ENCODE measurements around the gene CFAP157. TPM values are rescaled to one million over a fixed set of nuclear protein-coding genes. Genes with fewer than 3 reads are reported as not detected.
"Not testable (repeated sequence)": the region's sequence is repeated elsewhere in the genome, so short reads cannot be mapped to it uniquely, and the experiment has no call there.

CFAP157 gene
- total RNA-seq, 1 donor from 2014 or later, result 0.19 TPM

DNA sequence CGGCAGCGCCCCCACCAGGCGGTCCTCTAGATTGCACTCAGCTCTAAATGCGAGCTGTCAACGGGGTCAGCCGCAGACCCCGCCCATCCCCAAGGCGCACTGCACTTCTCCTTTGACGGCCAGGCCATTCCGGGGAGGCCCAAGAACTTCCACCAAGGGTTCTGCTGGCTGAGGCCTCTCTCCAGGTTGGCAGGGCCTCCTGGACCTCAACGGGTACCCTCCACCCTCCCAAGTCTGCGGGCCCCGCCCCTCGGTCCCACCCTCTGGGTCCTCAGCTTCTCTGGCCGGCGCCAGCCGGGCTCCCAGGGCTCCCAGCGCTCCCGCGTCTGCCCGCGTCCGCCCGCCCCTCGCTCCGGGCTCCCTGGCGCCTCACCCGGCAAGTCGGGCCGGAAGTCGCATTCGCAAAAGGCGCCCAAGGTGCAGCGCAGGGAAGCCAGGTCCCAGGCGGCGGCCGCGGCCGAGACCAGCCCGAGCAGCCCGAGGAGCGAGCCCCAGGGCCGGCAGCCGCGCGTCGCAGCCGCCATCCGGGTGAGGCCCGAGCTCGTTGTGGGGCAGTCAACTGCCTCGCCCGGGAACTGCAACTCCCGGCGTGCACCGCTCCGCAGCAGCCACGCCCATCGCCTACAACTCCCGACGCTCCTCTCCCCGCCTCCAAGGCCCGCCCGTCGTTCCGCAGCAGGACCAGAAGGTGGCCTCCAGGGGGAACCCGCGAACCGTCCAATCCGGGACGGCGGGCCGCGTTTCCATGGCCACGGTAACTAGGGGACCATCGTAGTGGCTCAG, 28.1 kb downstream of the CFAP157 start, which contains the start of gene TOR2A:
TSS of gene TOR2A (minus strand) at position 548 of the 783 bp plus-strand sequence. CDS start at position 524, 24 bp downstream.
- peak; percentile 99 for DNase-seq (ENCODE audit: low spot score)

- no peak for DNase-seq (ENCODE audit: low spot score)
Observed at GRCh38 chr9:127735530-127736185, 28.9 kb downstream of the CFAP157 start.

DNA sequence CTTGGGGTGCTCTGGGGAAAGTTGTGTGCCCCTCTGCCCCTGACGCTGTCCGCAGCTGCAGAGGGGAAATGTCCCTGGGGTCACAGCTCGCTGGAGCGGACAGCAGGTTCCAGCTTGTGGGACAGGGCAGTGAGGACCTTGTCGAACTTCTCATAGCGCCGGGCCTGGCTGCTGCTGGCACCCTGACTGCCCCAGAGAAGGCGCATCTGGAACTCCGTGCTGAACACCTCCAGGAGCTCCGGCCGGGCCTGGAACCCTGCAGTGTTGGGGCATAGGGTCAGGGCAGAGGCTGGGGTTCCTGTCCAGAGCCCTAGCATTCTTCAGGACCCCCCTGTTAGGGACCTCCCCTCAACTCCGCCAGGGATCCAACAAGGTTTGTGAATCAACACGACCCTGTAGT, 31.9 kb downstream of the CFAP157 start:
- no peak for DNase-seq (ENCODE audit: low spot score)

DNA sequence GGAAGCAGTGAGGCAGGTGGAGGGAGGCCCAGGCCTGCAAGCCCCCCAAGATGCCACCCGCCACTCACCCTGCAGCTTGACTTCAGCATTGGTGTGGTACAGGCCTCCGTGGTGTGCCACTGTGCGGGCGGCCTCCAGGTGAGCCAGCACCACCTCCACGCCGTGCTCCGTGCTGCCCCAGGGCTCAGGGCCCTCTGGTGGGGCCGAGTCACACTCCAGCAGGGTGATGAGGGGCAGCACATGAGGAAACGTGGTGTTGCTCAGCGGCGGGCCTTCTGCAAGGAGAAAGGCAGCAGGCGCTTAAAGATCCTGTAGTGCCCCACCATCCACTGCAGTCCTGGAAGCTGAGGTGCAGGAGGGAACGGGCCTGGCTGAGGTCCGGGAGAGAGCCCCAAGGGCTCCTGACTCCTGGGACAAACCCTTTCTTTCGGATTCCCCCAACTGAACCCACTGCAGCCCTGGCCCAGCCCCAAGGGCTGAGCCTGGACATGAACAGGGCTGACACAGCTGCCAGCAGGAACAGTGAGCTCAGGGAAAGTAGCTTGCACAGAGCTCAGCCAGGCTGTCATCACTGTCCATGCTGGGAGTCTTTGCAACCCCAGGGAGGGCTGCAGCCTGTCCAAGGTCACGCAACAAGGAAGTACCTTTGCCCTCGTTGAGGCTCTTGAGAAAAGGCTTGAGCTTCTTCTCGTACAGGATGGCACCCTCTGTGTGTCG, 33.0 kb downstream of the CFAP157 start:
- DNase-seq (ENCODE audit: low spot score), result no peak

DNA sequence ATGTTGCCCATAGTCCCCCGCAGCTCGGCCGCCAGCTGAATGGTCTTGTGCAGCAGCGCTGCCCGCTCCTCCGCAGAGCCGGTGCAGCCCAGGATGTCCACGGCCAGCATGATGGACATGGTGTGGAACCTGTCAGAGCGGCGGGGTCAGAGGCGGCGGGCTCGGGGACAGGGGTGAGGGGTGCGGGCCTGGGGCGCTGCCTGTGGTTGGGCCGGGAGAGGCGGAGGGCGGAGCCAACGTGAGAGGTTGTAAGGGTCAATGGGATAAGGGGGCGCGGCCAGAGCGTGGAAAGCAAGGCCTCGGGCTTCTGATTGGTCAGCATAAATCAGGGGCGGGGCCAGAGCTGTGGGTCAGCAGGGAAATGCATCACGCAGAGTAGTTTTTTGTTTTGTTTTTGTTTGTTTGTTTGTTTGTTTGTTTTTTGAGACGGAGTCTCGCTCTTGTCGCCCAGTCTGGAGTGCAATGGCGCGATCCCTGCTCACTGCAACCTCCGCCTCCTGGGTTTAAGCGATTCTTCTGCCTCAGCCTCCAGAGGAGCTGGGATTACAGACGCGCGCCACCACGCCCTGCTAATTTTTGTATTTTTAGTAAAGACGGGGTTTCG, 35.1 kb downstream of the CFAP157 start:
- DNase-seq (ENCODE audit: low spot score), result no peak

DNA sequence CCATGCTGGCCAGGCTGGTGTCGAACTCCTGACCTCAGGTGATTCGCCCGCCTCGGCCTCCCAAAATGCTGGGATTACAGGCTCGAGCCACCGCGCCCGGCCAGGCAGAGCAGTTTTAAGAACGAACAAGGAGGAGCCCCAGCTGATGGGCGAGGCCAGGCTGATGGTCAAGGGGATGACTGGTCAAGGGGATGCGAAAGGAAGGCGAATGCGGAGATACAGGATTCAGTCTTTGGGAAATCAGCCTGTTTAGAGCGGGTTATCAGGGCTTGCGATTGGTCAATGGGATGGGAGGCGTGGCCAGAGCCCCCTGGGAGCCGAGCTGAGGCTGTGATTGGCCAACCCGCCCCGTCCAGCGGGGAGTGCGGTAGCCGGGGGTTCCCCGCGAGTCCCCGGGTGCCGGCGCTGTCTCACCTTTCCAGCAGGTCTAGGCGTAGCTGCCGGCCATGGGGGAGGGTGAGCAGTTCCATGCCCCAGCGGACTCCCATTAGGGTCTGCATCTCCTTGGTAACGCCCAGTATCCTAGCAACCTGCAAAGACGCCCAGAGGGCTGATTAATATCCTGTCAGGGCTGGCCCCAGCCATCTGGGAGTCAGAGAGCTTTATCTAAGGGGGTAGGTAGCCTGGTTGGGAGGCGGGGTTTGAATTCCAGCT, 35.8 kb downstream of the CFAP157 start:
- no peak for DNase-seq (ENCODE audit: low spot score)

DNA sequence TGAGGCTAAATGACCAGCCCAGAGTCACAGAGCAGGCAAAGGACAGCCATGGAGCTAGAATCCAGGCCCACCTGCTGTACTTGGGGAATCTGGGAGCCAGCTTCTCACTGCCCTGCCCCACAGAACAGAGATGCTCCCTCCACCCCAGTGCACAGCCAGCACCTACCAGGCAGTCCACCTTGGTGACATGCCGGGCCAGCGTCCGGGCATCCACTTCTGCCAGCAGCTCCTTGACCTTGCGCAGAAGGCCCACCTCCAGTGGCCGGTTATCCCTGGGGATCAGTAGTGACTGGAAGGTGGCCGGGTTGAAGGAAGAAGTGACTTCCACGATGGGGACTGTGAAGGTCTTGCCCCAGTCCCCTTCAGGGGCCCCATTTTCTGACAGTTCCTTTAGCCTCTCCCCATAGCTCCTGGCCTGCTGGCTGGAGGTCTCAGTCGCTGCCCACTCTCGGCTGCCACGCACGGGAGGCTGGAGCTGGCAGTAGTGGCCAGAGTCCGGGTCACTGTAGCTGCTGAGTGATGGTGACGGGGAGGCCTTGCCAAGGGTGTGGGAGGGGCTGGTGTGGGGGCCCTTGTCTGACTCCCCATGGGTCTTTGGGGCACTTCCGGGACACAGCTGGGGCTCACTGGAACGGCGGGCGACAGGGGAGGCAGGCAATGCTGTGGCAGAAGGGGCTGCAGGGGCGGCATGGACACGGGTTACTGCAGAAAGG, 37.8 kb downstream of the CFAP157 start:
- no peak for DNase-seq (ENCODE audit: low spot score)

DNA sequence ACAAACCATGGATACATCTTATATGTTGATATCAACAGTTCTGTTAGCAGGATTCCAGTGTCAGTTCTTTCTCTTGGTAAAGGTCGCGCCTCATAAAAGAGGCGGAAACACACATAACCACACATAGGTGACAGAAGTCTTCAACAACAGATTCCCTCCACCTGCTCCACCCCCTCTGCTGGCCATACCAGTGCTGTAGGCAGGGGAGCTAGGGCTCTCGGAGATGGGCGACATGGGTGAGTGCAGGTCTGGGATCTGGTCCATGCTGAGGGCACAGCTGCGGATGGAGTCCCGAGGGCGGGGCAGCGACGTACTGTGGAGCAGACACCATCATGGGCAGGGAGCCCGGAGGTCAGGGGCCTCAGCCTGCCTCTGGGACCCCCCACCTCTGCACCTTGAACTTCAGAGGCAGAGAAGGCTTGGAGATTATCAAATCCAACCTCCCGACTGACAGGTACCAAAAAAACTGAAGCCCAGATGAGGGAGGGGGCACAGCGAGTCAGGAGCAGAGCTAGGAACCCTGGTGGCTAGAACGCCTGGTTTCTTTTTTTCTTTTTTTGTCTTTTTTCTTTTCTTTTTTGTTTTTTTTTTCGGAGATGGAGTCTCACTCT, 40.3 kb downstream of the CFAP157 start:
- DNase-seq (ENCODE audit: low spot score), result no peak

DNA sequence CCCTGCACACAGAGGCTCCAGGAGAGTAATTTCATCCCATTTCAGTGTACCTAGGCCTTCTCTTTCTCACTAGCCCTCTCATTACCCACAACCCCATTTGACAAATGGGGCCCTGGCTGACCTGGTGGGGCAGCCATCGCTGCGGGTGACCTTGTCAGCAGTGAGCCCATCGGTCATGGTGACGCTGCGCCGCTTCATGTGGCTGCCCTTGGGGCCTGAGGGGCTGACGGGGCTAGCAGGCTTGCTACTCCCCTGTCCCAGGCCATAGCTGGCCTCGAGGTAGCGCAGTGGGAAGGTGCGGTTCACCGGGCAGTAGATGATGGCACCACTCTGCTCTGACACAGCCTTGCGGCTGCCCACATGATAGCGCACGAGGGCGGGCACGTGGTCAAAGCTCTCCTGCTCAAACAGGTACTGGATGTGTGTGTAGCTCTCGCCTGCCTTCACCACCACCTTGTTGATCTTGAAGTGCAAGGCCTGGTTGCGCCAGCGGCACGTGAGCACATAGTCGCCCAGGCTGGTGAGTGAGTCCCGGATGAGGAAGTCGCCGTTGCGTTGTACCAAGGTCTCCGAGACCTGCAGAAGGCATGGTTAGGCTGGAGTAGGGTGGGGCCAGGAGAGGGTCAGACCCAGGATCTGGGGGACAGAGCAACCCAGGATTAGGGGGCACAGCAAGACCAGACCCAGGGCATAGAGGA, 42.5 kb downstream of the CFAP157 start:
- DNase-seq (ENCODE audit: low spot score), result no peak

GRCh38 chr9:127751269-127752054, 44.7 kb downstream of the CFAP157 start:
- no peak for DNase-seq (ENCODE audit: low spot score)

DNA sequence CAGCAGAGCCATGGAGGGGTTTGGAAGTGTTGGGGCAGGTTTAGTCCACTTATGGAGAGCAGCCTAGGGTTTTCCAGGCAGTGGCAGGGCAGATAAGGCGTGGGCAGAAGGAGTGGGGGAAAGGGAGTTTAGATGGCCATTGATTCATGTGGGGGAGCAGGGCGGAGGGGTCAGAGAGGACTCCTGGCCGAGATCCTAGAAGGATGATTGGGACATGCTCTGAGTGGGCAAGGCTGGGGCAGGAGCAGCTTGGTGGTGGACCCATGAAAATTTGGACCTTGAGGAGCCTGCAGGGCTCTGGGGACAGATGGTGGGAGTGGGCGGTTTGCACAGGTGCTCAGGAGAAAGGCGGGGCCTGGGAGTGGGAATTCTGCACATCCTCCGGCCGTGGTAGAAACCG, 46.4 kb downstream of the CFAP157 start:
- no peak for DNase-seq (ENCODE audit: low spot score)

DNA sequence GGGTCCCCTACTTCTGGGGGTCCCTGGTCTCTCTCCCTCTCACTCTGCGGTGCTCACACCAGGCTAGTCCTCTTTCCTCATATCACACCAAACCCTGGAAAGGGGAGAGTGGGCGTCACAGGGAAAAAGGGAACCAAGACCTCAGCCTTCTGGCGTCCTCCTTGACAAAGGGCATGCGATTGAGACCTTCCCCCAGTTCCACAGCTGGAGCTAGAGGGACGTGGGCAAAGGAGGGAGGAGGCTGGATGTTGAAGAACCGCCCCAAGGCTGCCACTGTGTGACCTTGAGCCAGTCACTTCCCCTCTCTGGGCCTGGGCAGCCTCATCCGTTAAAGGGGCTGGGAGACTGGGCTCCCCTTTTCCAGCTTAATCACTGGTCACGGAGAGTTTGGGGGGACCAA, 46.8 kb downstream of the CFAP157 start:
- DNase-seq (ENCODE audit: low spot score), result no peak

DNA sequence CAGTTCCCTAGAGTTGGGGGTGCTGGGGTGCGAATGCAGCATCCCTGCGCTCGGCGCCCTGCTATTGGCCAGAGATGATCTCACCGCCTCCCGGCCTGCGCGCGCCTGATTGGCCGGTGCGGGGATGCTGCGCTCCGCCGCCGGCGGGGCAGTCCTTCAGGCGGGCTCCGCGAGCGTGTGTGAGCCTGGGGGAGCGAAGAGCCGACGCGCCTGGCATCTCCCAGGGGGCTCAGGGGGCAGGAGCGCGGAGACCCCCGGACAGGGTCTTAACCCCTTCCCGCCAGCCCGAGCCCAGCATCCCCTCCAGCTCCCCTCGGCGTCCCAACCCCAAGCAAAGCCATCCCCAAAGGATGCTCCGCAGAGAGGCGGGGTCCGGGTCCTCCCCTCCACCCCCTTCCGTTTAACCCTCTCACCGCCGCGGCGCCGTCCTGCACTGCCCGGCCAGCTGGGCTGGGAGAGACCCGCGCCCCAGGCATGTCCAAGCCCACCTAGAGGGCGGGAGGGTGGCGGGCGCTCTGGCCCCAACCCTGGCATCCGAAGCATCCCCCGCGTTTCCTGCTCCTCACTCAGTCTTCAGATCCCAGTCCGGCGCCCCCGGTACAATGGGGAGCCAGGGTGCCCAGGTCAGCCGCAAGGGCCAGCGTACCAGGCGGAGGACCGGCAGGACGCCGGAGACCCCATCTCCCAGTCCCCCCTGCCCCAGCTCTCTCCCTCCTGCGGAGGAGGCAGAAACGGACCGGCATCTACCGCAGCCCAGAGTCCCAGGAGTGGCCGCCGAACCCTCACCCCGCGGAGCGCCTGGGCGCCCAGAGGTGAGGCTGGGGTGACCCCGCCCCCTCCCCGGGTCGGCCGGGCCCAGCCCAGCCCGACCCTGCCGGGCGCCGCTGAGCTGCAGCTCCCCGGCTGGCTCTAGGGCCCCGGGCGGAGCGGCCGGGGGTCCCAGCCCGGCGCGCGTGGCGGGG, 47.6 kb downstream of the CFAP157 start:
- no peak for DNase-seq (ENCODE audit: low spot score)

GRCh38 chr9:127755061-127756060, 48.6 kb downstream of the CFAP157 start:
- no peak for DNase-seq (ENCODE audit: low spot score)

DNA sequence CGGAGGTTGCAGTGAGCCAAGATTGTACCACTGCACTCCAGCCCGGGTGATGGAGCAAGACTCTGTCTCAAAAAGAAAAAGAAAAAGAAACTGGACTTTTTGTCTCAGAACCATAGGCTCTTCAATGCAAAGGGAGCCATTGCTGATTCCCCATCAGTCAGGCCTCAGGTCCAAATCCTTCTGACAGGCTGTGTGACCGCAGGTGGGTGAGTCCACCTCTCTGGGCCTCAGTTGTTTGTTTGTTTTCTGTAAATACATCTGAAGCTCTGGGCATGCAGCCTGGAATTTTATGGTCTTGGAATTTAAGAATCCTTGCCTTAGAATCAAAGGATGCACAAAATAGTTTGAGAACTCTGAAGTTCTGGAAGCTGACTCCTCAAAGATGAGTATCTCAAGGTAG, 49.4 kb downstream of the CFAP157 start:
- DNase-seq (ENCODE audit: low spot score), result no peak

GRCh38 chr9:127756776-127757175, 50.0 kb downstream of the CFAP157 start:
- not testable (repeated sequence) for DNase-seq (ENCODE audit: low spot score)

Data from mesenteric fat pad (tissue), 1 donor.